Astrocyte of the spinal cord (primary cell): Measurements from ENCODE around the gene KAT2A.

ENCODE experiments used
- DNase-seq: peaks from one replicate; pipeline ENCODE4 v3.0.0; 2011; ENCODE audit warnings: low read depth, low spot score
- H3K4me3 ChIP-seq: 2 replicates; pipeline ENCODE4 v1.5.1; 2011; ENCODE audit warnings: low read depth, mild to moderate bottlenecking, low read length, moderate library complexity
- CTCF ChIP-seq: IDR thresholded peaks from 2 replicates; pipeline ENCODE4 v1.5.1; 2012; ENCODE audit warnings: low read depth, mild to moderate bottlenecking, low read length, inconsistent platforms
- in situ Hi-C: cut with HindIII; loops from 2 replicates; pipeline ENCODE4 v1.10.0; 2017; ENCODE audit warnings: low sequenced_read_pairs

The KAT2A gene

GRCh38 chr17:42075789-42076188 lies 45.4 kb downstream of the KAT2A start:
- H3K4me3 ChIP-seq, result no peak overlapping the region
- in situ Hi-C loops, result no loop called here
- DNase-seq, result no peak
- TF ChIP-seq CTCF, result no peak

DNA sequence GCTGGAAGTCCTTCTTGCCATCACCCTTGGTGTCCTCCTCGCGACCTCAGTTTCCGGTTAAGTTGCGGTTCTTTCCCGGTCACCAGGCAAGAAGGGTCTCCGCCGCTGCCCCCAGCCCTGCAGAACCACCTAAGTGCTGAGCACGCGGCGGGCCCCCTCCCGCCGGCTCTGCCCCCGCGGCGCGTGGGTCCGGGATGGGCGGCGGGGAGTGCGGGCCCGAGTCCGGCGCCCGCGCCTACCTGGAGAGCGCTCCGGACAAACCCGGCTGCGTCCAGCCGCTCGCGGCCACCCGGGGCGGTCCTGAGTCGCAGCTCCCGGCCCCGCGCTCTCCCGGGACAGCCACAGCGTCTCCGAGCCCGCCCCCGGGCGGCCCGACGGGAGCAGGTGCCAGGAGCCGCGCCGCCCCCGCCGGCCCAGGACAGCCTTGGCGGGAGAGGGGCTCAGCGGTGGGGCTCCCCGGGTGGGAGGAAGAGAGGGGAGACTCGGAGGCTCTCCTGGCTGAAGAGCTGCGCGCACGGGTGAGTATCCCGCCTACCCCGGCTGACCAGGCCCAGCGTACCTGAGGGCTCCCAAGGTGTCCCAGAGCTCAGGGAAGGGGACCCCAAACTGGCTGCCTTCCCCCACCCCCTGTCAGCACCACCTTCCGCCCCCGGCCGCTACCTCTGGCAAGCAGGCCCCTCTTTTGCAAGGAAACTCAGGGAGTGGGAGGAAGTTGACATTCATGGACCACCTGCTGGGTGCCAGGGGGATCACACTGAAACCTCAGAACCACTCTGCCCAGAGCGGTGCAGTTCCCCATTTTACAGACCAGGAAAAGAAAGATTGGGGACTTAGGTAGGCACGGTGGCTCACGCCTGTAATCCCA lies 48.6 kb downstream of the KAT2A start:
- no peak for DNase-seq
- no peak for TF ChIP-seq CTCF
- H3K4me3 ChIP-seq, result no peak overlapping the region
- in situ Hi-C loops, result no loop called here

- no peak overlapping the region for H3K4me3 ChIP-seq
Measured at GRCh38 chr17:42071810-42072209, 49.4 kb downstream of the KAT2A start.

DNA sequence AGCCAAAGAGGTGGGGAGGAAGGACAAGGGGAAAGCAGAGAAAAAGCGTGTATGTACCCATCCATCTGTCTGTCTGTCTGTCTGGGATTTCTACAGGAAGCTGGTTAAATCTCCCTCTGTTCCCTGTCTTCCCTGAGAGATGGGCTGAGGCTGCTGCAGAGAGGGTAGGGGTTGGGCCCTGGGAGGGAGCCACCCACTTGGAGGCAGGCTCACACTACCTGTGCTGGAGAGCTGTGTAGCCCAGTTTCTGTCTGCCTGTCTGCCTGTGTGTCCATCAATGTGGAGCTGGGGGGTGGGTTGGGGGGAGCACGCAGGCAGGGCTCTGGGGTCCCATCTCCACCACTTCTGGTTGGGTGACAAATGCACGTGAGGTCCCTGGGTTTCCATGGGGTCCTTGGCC lies 52.2 kb downstream of the KAT2A start:
- no peak overlapping the region for H3K4me3 ChIP-seq
- in situ Hi-C loops, result no loop called here
- DNase-seq, result no peak
- TF ChIP-seq CTCF, result no peak

More at GRCh38 chr17:42071810-42072209, 49.4 kb downstream of the KAT2A start:
- no peak for TF ChIP-seq CTCF
- DNase-seq, result no peak
- in situ Hi-C loops, result no loop called here

DNA sequence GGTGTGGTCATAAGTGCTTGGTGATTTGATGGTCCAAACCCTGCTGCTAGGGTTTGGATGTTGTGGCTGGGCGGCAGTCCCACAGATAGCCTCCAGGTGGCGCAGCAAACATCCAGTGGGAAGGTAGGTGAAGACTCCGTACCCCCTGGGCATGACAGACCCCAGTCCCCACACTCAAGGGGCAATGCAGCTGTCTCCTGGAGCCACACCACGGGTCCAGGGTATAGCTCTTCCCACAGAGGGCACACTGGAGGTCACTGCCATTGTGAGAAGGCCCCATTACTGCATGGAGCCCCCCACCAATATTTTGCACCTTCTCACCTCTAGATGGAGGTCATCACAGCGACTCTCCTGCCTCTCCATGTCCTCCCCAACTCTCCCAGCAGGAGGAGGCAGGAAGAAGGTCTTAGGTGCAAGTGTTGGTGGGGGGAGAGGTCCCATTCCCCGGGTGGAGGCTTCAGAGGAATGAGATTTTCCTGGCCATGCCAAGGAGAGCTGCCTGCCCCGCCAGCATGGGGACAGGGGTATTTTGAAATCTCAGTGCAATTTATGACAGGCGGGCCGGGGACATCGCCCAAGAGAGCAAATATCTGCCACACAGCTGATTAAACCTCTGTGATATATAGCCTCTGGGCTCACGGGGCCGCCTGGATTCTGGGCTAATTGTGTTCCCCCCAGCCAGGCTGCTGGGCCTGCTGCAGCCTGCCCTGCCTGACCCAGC lies 53.6 kb downstream of the KAT2A start:
- in situ Hi-C loops, result no loop called here
- DNase-seq, result peak; percentile 26
- peak; percentile 95 for TF ChIP-seq CTCF
- no peak overlapping the region for H3K4me3 ChIP-seq

DNA sequence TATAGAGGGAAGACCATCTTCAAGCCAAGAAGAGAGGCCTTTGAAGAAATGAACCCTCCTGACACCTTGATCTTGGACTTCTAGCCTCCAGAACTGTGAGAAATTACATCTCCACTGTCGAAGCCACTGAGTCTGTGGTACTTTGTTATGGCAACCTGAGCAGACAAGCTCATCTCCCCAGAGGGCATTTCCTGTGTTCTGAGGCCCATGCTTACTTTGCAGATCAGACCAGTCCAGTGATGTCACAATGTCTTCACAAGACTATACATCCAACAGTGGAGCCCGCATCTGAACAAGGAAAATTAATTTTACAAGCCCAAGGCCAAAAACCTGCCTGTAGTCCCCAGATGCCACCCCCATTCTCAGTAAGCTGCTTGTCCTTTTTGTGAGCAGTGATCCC lies 56.0 kb downstream of the KAT2A start:
- in situ Hi-C loops, result no loop called here
- no peak overlapping the region for H3K4me3 ChIP-seq
- peak; percentile 3 for DNase-seq
- no peak for TF ChIP-seq CTCF
